Panc1 (cell line): Measurements from ENCODE around the gene ETFA. TPM values are rescaled to one million over a fixed set of nuclear protein-coding genes. Genes with fewer than 3 reads are reported as not detected.

Experiments
- ATAC-seq: fragments of 200-7000 bp; cut with Tn5 transposase; 2 replicates; pipeline ENCODE4 v1.9.1; 2020; ENCODE audit warnings: mild to moderate bottlenecking, moderate library complexity
- BruUV-seq: library from RNA; stranded (reverse); fragments of 400-500 nt; replicated peaks from 2 replicates; lab custom pipeline; 2021; lab: Mats Ljungman, UMichigan
- CTCF ChIA-PET: fragments of 300-600 bp; sonication (Branson Sonifier 250); formaldehyde crosslinking; loops from one replicate; lab custom pipeline; 2022; ENCODE audit warnings: antibody characterized with exemption; lab: Charles Lee
- POLR2A ChIA-PET: fragments of 300-600 bp; sonication (Branson Sonifier 250); formaldehyde crosslinking; loops from one replicate; lab custom pipeline; 2022; ENCODE audit warnings: antibody characterized with exemption; lab: Charles Lee
- DNase-seq: peaks from one replicate; pipeline ENCODE4 v3.0.0-alpha.2; 2010; ENCODE audit warnings: low read depth, low spot score
- H3K27ac ChIP-seq: 2 replicates; pipeline ENCODE4 v1.5.1; 2011; ENCODE audit warnings: mild to moderate bottlenecking, low read length, inconsistent platforms
- H3K27me3 ChIP-seq: fragments of 200-500 bp; sonication (Bioruptor generic); 2 replicates; pipeline ENCODE4 v1.6.0; 2014; ENCODE audit warnings: low read length, inconsistent platforms; ENCODE audit not compliant: control insufficient read depth, insufficient read depth
- H3K36me3 ChIP-seq: fragments of 200-500 bp; sonication (Bioruptor generic); 2 replicates; pipeline ENCODE4 v1.5.1; 2014; ENCODE audit warnings: inconsistent platforms, mild to moderate bottlenecking, low read length, moderate library complexity; ENCODE audit not compliant: control insufficient read depth, insufficient read depth
- H3K4me1 ChIP-seq: 2 replicates; pipeline ENCODE4 v1.5.1; 2011; ENCODE audit warnings: inconsistent platforms, mild to moderate bottlenecking, low read length, moderate library complexity; ENCODE audit not compliant: control insufficient read depth, insufficient read depth
- H3K4me3 ChIP-seq, 2 experiments: 2 replicates each; pipeline ENCODE4 v1.5.1; 2011 to 2012; ENCODE audit warnings: low read depth in 2 of 2, low read length in 2 of 2, mild to moderate bottlenecking in 2 of 2, inconsistent platforms in 1 of 2, moderate library complexity in 1 of 2
- H3K9me3 ChIP-seq: fragments of 200-500 bp; sonication (Bioruptor generic); 2 replicates; pipeline ENCODE4 v1.5.1; 2014; ENCODE audit warnings: low read depth, mild to moderate bottlenecking, inconsistent platforms, low read length, moderate library complexity; ENCODE audit not compliant: control insufficient read depth, insufficient read depth
- POLR2AphosphoS5 ChIP-seq: IDR thresholded peaks from 2 replicates; pipeline ENCODE4 v1.6.1; 2012; ENCODE audit warnings: mild to moderate bottlenecking, low read depth, low read length, moderate library complexity
- SIN3A ChIP-seq: IDR thresholded peaks from 2 replicates; pipeline ENCODE4 v1.6.1; 2012; ENCODE audit warnings: low read depth, mild to moderate bottlenecking, low read length, moderate library complexity, borderline replicate concordance; ENCODE audit not compliant: insufficient read depth
- TCF7L2 ChIP-seq: IDR thresholded peaks from 2 replicates; pipeline ENCODE4 v1.6.1; 2011; ENCODE audit warnings: mild to moderate bottlenecking, low read depth, low read length, inconsistent platforms
- in situ Hi-C: cut with HindIII; loops from 2 replicates; pipeline ENCODE4 v1.10.0; 2016; ENCODE audit warnings: low sequenced_read_pairs, low pct_unique_long_range_greater_than_20kb
- intact Hi-C: fragments of 100-400 bp; cut with micrococcal nuclease; formaldehyde crosslinking; loops from one replicate; pipeline ENCODE4 v1.10.0; 2022; ENCODE audit not compliant: unreplicated experiment
- total RNA-seq: library from RNA; stranded (reverse); gene quantifications from one replicate; pipeline ENCODE4 v1.2.1, GENCODE V29; 2021; ENCODE audit not compliant: unreplicated experiment
- TF ChIP-seq, protein P1 (sequence below), 2 experiments: IDR thresholded peaks; 2 replicates each; pipeline ENCODE4 v1.6.1; 2011 to 2012; ENCODE audit warnings: low read depth in 2 of 2, control low read depth in 1 of 2, low read length in 1 of 2, mild to moderate bottlenecking in 1 of 2, moderate library complexity in 1 of 2; ENCODE audit not compliant: insufficient read depth in 1 of 2
- TF ChIP-seq, protein P2 (sequence below): fragments of 450-650 bp; IDR thresholded peaks from 2 replicates; pipeline ENCODE4 v1.5.1; 2017; ENCODE audit warnings: mild to moderate bottlenecking

ETFA gene
- total RNA-seq, 1 experiment from 2014 or later: 159 TPM

DNA sequence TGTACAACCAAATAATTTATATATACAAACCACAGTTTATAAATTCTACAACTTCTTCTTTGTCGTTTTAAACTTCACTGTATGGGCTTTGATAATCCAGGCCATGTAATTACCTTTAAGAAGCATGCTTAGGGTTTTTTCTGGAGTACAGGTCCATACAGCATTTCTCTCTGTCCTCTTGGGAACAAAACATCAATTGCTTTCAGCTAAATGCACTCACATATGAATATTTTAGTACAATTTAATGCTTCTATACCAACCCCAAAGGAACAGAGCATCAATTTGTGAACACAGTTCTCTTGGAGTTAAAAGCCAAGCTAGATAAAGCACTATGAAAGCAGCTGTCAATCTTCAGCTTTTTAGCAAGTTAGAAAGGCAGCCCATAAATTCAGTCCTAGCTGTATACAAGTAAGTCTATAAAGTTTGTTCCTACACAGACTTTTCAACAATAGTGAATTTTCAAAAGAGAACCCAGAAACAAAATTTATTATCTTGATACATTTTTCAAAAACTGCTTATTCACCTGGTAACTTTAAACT is 66.1 kb downstream of the ETFA start:
- H3K4me1 ChIP-seq: no peaks in the 10 kb centered on the region
- no peaks in the 10 kb centered on the region for H3K9me3 ChIP-seq
- no peaks in the 10 kb centered on the region for H3K27me3 ChIP-seq
- BruUV-seq: TSS peak; percentile 40
- CTCF ChIA-PET: no interaction called here
- in situ Hi-C loops (no loop called here), intact Hi-C loops (no loop called here)
- no peaks in the 10 kb centered on the region for H3K36me3 ChIP-seq
- H3K27ac ChIP-seq: no peak overlapping the region
- POLR2A ChIA-PET: no interaction called here
- DNase-seq: no peak
- no peak overlapping the region for H3K4me3 ChIP-seq
- ATAC-seq: no peak
- TF ChIP-seq, protein P1, sequence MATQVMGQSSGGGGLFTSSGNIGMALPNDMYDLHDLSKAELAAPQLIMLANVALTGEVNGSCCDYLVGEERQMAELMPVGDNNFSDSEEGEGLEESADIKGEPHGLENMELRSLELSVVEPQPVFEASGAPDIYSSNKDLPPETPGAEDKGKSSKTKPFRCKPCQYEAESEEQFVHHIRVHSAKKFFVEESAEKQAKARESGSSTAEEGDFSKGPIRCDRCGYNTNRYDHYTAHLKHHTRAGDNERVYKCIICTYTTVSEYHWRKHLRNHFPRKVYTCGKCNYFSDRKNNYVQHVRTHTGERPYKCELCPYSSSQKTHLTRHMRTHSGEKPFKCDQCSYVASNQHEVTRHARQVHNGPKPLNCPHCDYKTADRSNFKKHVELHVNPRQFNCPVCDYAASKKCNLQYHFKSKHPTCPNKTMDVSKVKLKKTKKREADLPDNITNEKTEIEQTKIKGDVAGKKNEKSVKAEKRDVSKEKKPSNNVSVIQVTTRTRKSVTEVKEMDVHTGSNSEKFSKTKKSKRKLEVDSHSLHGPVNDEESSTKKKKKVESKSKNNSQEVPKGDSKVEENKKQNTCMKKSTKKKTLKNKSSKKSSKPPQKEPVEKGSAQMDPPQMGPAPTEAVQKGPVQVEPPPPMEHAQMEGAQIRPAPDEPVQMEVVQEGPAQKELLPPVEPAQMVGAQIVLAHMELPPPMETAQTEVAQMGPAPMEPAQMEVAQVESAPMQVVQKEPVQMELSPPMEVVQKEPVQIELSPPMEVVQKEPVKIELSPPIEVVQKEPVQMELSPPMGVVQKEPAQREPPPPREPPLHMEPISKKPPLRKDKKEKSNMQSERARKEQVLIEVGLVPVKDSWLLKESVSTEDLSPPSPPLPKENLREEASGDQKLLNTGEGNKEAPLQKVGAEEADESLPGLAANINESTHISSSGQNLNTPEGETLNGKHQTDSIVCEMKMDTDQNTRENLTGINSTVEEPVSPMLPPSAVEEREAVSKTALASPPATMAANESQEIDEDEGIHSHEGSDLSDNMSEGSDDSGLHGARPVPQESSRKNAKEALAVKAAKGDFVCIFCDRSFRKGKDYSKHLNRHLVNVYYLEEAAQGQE (IDR thresholded peaks at IDR 0.05; ENCODE audit: insufficient read depth in 1 of 2, low read depth in 2 of 2, low read length in 1 of 2): no peak
- TF ChIP-seq SIN3A: no peak
- TF ChIP-seq TCF7L2: no peak
- TF ChIP-seq, protein P2, sequence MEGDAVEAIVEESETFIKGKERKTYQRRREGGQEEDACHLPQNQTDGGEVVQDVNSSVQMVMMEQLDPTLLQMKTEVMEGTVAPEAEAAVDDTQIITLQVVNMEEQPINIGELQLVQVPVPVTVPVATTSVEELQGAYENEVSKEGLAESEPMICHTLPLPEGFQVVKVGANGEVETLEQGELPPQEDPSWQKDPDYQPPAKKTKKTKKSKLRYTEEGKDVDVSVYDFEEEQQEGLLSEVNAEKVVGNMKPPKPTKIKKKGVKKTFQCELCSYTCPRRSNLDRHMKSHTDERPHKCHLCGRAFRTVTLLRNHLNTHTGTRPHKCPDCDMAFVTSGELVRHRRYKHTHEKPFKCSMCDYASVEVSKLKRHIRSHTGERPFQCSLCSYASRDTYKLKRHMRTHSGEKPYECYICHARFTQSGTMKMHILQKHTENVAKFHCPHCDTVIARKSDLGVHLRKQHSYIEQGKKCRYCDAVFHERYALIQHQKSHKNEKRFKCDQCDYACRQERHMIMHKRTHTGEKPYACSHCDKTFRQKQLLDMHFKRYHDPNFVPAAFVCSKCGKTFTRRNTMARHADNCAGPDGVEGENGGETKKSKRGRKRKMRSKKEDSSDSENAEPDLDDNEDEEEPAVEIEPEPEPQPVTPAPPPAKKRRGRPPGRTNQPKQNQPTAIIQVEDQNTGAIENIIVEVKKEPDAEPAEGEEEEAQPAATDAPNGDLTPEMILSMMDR: no peak
- TF ChIP-seq POLR2AphosphoS5: no peak

DNA sequence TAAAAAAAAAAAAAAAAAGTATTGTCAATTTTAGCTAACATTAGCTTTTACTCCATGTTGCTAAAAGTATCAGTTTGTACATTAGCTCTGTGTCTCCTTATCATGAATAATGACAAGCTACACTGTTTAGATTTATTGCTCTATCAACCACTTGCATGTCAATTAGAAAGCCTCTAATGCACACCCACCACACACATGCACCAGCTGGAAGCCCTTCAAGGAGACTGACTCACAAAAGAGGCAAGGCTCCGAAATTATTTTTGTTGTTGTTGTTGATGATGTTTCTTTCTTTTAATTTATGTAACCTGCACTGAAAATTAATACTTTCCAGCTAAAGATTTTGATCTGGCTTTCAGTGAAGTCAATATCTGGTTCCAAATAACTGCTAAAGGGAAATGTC is 71.5 kb downstream of the ETFA start:
- Histone ChIP-seq H3K36me3 (no peaks in the 10 kb centered on the region), H3K4me1 (no peaks in the 10 kb centered on the region), H3K4me3 (no peak overlapping the region), H3K9me3 (no peaks in the 10 kb centered on the region), H3K27ac (no peak overlapping the region), H3K27me3 (no peaks in the 10 kb centered on the region)
- POLR2A ChIA-PET: no interaction called here
- CTCF ChIA-PET: no interaction called here
- intact Hi-C loops (loop anchor here (5.0 to 10.0 kb wide), 2 partner anchors 93 to 625 kb away; no protein-coding TSS in a partner anchor), in situ Hi-C loops (no loop called here)
- TF ChIP-seq POLR2AphosphoS5 (no peak), SIN3A (no peak)
- TF ChIP-seq, protein P2: no peak
- ATAC-seq (no peak), DNase-seq (no peak)
- BruUV-seq: no TSS peak
